ENCODE results near the gene PADI2.

The PADI2 gene

GRCh38 chr1:17053086-17053684, 66.1 kb downstream of the PADI2 start:
- peak; percentile 9 for DNase-seq

- DNase-seq, result no peak
Measured at GRCh38 chr1:17052641-17053040, 66.6 kb downstream of the PADI2 start.

GRCh38 chr1:17052038-17052437, 67.2 kb downstream of the PADI2 start:
- no peak for DNase-seq

GRCh38 chr1:17047924-17048323, 71.3 kb downstream of the PADI2 start:
- DNase-seq, result no peak

GRCh38 chr1:17046334-17046657, 73.0 kb downstream of the PADI2 start:
- no peak for DNase-seq

- DNase-seq, result peak; percentile 36
Measured at GRCh38 chr1:17045634-17046333, 73.5 kb downstream of the PADI2 start.

- DNase-seq, result peak; percentile 10
Measured at GRCh38 chr1:17045150-17045549, 74.1 kb downstream of the PADI2 start.

GRCh38 chr1:17043676-17044075, 75.6 kb downstream of the PADI2 start:
- DNase-seq, result no peak

GRCh38 chr1:17040135-17040534, 79.1 kb downstream of the PADI2 start:
- no peak for DNase-seq

- DNase-seq, result no peak
Measured at GRCh38 chr1:17039522-17039921, 79.7 kb downstream of the PADI2 start.

GRCh38 chr1:17033481-17033880, 85.8 kb downstream of the PADI2 start:
- no peak for DNase-seq

- DNase-seq, result no peak
Measured at GRCh38 chr1:17032741-17033140, 86.5 kb downstream of the PADI2 start.

GRCh38 chr1:17031436-17031835, 87.8 kb downstream of the PADI2 start:
- no peak for DNase-seq

- no peak for DNase-seq
Measured at GRCh38 chr1:17030206-17030605, 89.0 kb downstream of the PADI2 start.

- no peak for DNase-seq
Measured at GRCh38 chr1:17028662-17029188, 90.5 kb downstream of the PADI2 start.

GRCh38 chr1:17027900-17028299, 91.4 kb downstream of the PADI2 start:
- no peak for DNase-seq

- DNase-seq, result no peak
Measured at GRCh38 chr1:17027403-17027802, 91.8 kb downstream of the PADI2 start.

- no peak for DNase-seq
Measured at GRCh38 chr1:17024721-17025120, 94.5 kb downstream of the PADI2 start.

- DNase-seq, result no peak
Measured at GRCh38 chr1:17023573-17023972, 95.7 kb downstream of the PADI2 start.

- no peak for DNase-seq
Measured at GRCh38 chr1:17023102-17023501, 96.1 kb downstream of the PADI2 start.

GRCh38 chr1:17021896-17022295, 97.4 kb downstream of the PADI2 start:
- DNase-seq, result no peak

GRCh38 chr1:17020502-17020901, 98.7 kb downstream of the PADI2 start:
- no peak for DNase-seq

GRCh38 chr1:17018849-17019248, 100.4 kb downstream of the PADI2 start:
- DNase-seq, result no peak

GRCh38 chr1:17017435-17017834, 101.8 kb downstream of the PADI2 start:
- DNase-seq, result no peak
